Measurements from ENCODE around the gene DNPH1.

GRCh38 chr6:43239054-43239453 lies 9.8 kb upstream of the DNPH1 start:
- TF ChIP-seq CTCF (conservative IDR thresholded peaks at IDR 0.05; ENCODE audit: low read depth in 2 of 2) (no peak), EZH2 (IDR thresholded peaks at IDR 0.05; ENCODE audit: low read depth, unreplicated experiment) (no peak), POLR2AphosphoS5 (IDR thresholded peaks at IDR 0.05; ENCODE audit: low read depth) (no peak)
